ENCODE data around the gene SRSF2.
"Not testable (repeated sequence)": the region's sequence is repeated elsewhere in the genome, so short reads cannot be mapped to it uniquely, and the experiment has no call there.

The SRSF2 gene

DNA sequence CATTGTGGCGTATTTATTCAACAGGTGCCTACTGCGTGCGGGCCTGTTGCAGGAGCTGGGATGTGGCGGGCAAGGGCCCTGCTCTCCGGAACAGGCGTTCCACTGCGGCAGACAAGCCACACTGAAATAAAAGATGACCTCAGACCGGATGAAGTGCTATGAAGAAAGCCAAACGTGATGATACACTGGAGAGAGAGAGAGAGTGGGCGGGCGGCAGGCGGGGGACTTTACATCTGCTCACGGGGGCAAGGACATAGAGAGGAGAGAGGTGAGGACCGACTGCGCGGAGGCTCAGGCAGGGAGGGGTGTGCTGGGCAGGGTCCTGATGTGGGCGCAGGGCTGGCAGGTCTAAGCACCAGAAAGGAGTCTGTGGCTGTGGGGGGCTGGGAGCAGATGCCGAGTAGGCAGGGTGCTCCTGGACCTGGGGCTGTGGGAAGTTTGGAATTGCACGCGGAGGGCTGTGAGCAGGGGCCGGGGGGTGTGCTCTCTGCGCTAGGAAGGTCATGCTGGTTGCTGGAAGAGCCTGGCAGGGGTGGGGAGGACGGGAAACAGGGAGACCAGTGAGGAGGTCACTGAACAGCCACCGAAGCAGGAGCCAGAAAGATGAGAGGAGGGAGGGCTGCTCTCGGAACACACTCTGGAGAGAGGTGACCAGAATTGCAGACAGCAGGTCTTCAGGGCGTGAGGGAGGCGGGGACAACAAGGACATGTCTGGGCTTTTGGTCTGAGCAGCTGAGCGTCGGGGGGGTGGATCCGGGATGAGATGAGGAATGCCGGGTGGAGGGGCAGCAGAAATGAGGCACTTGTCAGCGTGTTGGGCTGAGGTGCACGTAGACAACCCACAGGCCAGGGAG, 36.3 kb downstream of the SRSF2 start:
- peak overlapping the region; percentile 38 for H3K4me3 ChIP-seq (ENCODE audit: low read depth, low read length)
- TF ChIP-seq, protein P1, sequence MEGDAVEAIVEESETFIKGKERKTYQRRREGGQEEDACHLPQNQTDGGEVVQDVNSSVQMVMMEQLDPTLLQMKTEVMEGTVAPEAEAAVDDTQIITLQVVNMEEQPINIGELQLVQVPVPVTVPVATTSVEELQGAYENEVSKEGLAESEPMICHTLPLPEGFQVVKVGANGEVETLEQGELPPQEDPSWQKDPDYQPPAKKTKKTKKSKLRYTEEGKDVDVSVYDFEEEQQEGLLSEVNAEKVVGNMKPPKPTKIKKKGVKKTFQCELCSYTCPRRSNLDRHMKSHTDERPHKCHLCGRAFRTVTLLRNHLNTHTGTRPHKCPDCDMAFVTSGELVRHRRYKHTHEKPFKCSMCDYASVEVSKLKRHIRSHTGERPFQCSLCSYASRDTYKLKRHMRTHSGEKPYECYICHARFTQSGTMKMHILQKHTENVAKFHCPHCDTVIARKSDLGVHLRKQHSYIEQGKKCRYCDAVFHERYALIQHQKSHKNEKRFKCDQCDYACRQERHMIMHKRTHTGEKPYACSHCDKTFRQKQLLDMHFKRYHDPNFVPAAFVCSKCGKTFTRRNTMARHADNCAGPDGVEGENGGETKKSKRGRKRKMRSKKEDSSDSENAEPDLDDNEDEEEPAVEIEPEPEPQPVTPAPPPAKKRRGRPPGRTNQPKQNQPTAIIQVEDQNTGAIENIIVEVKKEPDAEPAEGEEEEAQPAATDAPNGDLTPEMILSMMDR (IDR thresholded peaks at IDR 0.05; ENCODE audit: low read depth, low read length) = no peak

DNA sequence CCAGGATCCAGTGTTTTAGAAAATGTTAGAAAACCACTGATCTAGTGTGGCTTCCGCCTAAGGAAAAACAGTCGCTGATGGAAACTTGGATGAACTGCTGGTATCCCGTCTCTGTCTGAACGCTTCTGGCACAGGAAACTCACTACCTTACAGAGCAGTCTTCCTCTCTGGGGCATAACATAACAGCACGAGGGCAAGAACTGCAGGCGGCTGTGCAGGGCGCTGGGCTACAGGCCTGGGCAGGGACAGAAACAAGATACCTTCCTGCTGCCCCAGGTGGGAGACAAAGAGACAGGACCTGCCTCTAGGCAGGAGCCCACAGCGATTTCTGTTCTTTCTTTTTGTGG, 36.9 kb downstream of the SRSF2 start:
- H3K4me3 ChIP-seq (ENCODE audit: low read depth, low read length) = peak overlapping the region; percentile 3; the same call in 1 of the 2 replicates
- TF ChIP-seq, protein P1 (IDR thresholded peaks at IDR 0.05; ENCODE audit: low read depth, low read length) = no peak

DNA sequence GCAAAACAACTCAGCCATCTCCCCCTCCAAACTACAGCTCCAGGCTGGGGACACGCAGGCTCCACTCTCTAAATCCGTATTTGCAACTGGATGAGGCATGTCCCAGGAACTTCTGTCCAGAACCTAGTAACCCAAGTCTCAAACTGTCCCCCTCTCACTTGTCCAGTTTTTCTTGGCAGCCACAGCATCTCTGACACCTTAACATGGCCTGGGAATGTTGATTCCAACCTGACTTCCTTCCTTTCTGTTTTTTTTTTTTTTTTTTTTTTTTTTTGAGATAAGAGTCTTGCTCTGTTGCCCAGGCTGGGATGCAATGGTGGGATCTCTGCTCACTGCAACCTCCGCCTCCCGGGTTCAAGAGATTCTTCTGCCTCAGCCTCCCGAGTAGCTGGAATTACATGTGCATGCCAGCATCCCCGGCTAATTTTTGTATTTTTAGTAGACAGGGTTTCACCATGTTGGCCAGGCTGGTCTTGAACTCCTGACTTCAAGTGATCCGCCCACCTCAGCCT, 38.6 kb downstream of the SRSF2 start:
- not testable (repeated sequence) for H3K4me3 ChIP-seq (ENCODE audit: low read depth, low read length)

DNA sequence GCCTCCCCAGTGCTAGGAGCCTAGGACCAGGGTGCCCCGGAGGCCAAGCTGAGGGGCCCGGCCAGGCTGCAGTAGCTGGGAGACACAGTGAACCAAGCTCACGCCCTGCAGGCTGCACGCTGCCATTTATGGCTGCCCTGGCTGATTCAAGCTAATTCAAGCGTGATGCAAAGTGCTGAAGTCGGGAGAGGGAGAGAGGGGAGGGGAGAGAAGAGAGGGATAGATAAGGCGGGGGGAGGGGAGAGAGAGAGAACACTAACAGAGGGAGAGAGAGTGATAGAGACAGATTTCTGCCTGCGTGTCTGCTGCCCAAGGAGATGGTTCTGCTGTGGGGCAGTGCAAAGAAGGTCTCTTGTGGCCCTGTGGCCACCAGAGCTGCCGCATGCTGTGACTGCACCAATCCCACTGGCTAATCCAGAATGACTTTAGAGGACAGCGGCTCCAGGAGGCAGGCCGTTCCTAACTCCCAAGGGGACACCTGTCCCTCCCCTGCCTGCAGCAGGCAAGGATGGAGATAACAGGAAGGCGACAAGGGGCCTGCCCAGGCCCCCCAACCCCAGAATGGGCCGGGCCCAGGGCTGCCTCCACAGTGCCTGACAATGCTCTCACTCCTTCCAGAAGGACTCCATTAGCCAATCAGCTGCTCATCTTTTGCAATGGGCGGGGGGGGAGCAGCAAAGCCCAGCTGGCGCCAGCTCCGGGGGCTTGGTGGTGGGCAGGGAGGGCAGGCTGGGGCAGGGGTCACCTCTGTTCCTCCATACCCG, 39.2 kb downstream of the SRSF2 start:
- H3K4me3 ChIP-seq (ENCODE audit: low read depth, low read length) = no peak overlapping the region
- TF ChIP-seq, protein P1 (IDR thresholded peaks at IDR 0.05; ENCODE audit: low read depth, low read length) = no peak

DNA sequence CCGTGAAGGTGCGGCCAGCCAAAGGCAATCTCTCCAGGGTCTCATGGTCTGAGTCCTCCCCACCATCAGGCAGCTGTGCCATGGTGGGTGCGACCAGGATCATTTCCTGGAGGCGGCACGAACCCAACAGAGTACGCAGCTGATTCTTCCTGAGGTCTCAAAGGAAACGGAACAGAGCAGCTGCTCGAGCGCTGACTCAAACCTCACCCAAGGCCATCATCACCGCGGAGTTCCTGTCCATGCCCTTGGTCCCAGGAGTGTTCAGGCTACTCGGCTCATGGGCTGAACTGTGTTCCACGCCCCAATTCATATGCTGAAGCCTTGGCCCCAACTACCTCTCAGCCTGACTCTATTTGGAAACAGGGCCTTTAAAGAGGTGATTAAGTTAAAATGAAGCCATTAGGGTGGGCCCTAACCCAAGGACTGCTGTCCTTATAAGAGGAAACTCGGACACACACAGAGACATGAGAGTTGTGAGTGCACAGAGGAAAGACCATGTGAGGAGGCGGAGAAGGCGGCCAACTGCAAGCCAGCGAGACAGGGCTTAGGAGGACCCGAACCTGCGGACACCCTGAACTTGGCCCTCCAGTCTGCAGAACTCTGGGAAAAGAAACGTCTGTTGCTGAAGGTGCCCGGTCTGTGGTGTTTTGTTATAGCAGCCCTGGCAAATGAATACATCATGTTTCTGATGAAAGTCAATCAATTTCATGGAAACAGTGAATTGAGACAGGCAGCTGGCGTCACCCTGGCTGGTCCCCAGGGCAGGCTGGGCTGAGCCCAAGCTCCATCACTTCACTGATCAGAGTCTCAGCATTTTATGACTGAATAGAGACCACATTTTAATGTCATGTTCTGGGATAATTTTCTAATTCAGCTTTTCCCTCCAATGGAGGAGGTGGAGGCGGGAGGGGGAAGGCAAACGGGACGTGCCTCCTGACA, 40.1 kb downstream of the SRSF2 start:
- TF ChIP-seq, protein P1 (IDR thresholded peaks at IDR 0.05; ENCODE audit: low read depth, low read length) = no peak
- H3K4me3 ChIP-seq (ENCODE audit: low read depth, low read length) = no peak overlapping the region

DNA sequence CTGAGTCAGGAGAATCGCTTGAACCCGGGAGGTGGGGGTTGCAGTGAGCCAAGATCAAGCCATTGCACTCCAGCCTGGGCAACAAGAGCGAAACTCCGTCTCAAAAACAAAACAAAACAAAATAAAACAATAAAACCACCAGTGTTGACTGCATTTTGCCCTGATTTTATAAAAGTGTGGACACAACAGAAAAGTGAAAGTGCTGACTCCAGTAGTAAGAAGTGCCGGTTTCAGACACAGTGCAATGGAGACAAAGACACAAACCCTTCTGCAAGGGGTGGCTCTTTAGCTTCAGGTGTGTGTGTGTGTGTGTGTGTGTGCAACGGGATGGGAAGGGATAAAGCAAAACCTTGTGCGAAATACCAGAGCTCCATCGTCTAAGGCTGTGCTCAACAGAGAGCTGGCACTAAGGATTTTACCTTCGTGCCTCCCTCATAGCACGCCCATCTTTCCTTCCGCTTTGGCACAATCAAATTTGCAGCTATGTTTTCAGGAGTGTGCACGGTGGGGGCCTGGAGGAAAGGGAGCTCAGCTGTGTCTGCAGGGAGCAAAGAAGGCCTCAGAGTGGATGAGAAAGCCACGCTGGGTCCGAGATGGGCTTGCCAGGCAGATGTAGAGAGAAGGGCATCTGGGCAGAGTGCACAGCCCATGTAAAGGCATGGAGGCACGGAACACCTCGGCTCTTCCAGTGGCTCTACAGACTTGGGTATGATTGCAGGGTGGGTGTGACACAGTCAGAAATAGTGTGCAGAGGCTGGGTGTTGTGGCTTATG, 41.9 kb downstream of the SRSF2 start:
- no peak overlapping the region for H3K4me3 ChIP-seq (ENCODE audit: low read depth, low read length)
- TF ChIP-seq, protein P1 (IDR thresholded peaks at IDR 0.05; ENCODE audit: low read depth, low read length) = no peak
